IgD-negative memory B cell (primary cell): ENCODE results near the gene IQCH. TPM values are rescaled to one million over a fixed set of nuclear protein-coding genes. Genes with fewer than 3 reads are reported as not detected.
A peak's percentile ranks its signal among the peaks of the same experiment; 100 is the strongest.

Experiments used
- H3K27ac Mint-ChIP-seq, 3 donors: one replicate each; pipeline ENCODE4 v1.8.0; 2020 to 2022; ENCODE audit warnings: mild to moderate bottlenecking in 3 of 3, mixed read lengths in 3 of 3, moderate library complexity in 1 of 3
- H3K27me3 Mint-ChIP-seq: one replicate; pipeline ENCODE4 v1.8.0; 2021; ENCODE audit warnings: mixed read lengths
- H3K36me3 Mint-ChIP-seq: one replicate; pipeline ENCODE4 v1.8.0; 2020; ENCODE audit warnings: mild to moderate bottlenecking, mixed read lengths
- H3K4me1 Mint-ChIP-seq, 3 donors: one replicate each; pipeline ENCODE4 v1.8.0; 2020 to 2022; ENCODE audit warnings: mixed read lengths in 3 of 3, mild to moderate bottlenecking in 1 of 3
- H3K4me3 Mint-ChIP-seq, 4 donors: one replicate each; pipeline ENCODE4 v1.8.0; 2020 to 2022; ENCODE audit warnings: mild to moderate bottlenecking in 4 of 4, mixed read lengths in 4 of 4, moderate library complexity in 3 of 4
- H3K9me3 Mint-ChIP-seq, 3 donors: one replicate each; pipeline ENCODE4 v1.8.0; 2020 to 2021; ENCODE audit warnings: mixed read lengths in 3 of 3, mild to moderate bottlenecking in 1 of 3
- polyA plus RNA-seq: library from polyadenylated mRNA; unstranded; fragments of 300-500 nt; fragmentation: Illumina TruSeq; gene quantifications from one replicate; pipeline ENCODE4 v1.2.3, GENCODE V29; 2021

IQCH gene
- polyA plus RNA-seq, 1 donor from 2014 or later = 0.13 TPM

GRCh38 chr15:67548236-67548852 is 293.8 kb downstream of the IQCH start:
- no peaks in the 10 kb centered on the region for H3K27me3 Mint-ChIP-seq
- H3K36me3 Mint-ChIP-seq = peaks cover 7% of the 10 kb centered on the region
- peak overlapping the region in 1 of 4 donors; percentile 63 for H3K4me3 Mint-ChIP-seq
- H3K4me1 Mint-ChIP-seq = peaks cover 20 to 34% (median 29%) of the 10 kb centered on the region in 3 donors
- H3K27ac Mint-ChIP-seq = no peak overlapping the region
- H3K9me3 Mint-ChIP-seq = no peaks in the 10 kb centered on the region

- Mint-ChIP-seq H3K27ac (peak overlapping the region in 1 of 3 donors; percentile 52), H3K9me3 (no peaks in the 10 kb centered on the region), H3K36me3 (peaks cover 7% of the 10 kb centered on the region)
Observed at GRCh38 chr15:67548862-67549651, 294.5 kb downstream of the IQCH start.

GRCh38 chr15:67549736-67550135 is 295.1 kb downstream of the IQCH start:
- Mint-ChIP-seq H3K9me3 (no peaks in the 10 kb centered on the region), H3K27me3 (no peaks in the 10 kb centered on the region), H3K36me3 (peaks cover 7% of the 10 kb centered on the region), H3K27ac (no peak overlapping the region), H3K4me1 (peaks cover 14 to 21% (median 20%) of the 10 kb centered on the region in 3 donors), H3K4me3 (no peak overlapping the region)

More at GRCh38 chr15:67548862-67549651, 294.5 kb downstream of the IQCH start:
- H3K4me3 Mint-ChIP-seq = no peak overlapping the region
- peaks cover 19 to 27% (median 26%) of the 10 kb centered on the region in 3 donors for H3K4me1 Mint-ChIP-seq
- H3K27me3 Mint-ChIP-seq = no peaks in the 10 kb centered on the region

GRCh38 chr15:67550522-67550921 is 295.9 kb downstream of the IQCH start:
- H3K4me3 Mint-ChIP-seq = no peak overlapping the region
- no peak overlapping the region for H3K27ac Mint-ChIP-seq
- no peaks in the 10 kb centered on the region for H3K9me3 Mint-ChIP-seq
- H3K36me3 Mint-ChIP-seq = peaks cover 7% of the 10 kb centered on the region
- H3K27me3 Mint-ChIP-seq = no peaks in the 10 kb centered on the region
- peaks cover 13 to 15% (median 14%) of the 10 kb centered on the region in 3 donors for H3K4me1 Mint-ChIP-seq

- Mint-ChIP-seq H3K27me3 (no peaks in the 10 kb centered on the region), H3K4me3 (no peak overlapping the region), H3K27ac (no peak overlapping the region), H3K9me3 (no peaks in the 10 kb centered on the region), H3K4me1 (peaks cover 11 to 14% (median 13%) of the 10 kb centered on the region in 3 donors), H3K36me3 (peaks cover 7% of the 10 kb centered on the region)
Observed at GRCh38 chr15:67551207-67551743, 296.7 kb downstream of the IQCH start.

Other genes starting within 250 kb of the IQCH start
- gene SMAD3, start 189.2 kb upstream of the IQCH start, polyA plus RNA-seq = 32.4 TPM
- gene AAGAB, start 125 bp upstream of the IQCH start, polyA plus RNA-seq = 43.1 TPM